ENCODE results near the gene WRNIP1.

- TF ChIP-seq, protein P1, sequence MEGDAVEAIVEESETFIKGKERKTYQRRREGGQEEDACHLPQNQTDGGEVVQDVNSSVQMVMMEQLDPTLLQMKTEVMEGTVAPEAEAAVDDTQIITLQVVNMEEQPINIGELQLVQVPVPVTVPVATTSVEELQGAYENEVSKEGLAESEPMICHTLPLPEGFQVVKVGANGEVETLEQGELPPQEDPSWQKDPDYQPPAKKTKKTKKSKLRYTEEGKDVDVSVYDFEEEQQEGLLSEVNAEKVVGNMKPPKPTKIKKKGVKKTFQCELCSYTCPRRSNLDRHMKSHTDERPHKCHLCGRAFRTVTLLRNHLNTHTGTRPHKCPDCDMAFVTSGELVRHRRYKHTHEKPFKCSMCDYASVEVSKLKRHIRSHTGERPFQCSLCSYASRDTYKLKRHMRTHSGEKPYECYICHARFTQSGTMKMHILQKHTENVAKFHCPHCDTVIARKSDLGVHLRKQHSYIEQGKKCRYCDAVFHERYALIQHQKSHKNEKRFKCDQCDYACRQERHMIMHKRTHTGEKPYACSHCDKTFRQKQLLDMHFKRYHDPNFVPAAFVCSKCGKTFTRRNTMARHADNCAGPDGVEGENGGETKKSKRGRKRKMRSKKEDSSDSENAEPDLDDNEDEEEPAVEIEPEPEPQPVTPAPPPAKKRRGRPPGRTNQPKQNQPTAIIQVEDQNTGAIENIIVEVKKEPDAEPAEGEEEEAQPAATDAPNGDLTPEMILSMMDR (IDR thresholded peaks at IDR 0.05): no peak
- no peak for TF ChIP-seq POLR2A (IDR thresholded peaks at IDR 0.05)
Observed at GRCh38 chr6:2826131-2826530, 60.9 kb downstream of the WRNIP1 start.
